Embryonic facial prominence (tissue), 1 donor: ENCODE data around the gene ARMH1.
"Not testable (repeated sequence)": the region's sequence is repeated elsewhere in the genome, so short reads cannot be mapped to it uniquely, and the experiment has no call there.

Experiments
- DNase-seq: peaks from one replicate; pipeline ENCODE4 v3.0.0-alpha.2; 2016; ENCODE audit errors: extremely low spot score

Gene ARMH1

DNA sequence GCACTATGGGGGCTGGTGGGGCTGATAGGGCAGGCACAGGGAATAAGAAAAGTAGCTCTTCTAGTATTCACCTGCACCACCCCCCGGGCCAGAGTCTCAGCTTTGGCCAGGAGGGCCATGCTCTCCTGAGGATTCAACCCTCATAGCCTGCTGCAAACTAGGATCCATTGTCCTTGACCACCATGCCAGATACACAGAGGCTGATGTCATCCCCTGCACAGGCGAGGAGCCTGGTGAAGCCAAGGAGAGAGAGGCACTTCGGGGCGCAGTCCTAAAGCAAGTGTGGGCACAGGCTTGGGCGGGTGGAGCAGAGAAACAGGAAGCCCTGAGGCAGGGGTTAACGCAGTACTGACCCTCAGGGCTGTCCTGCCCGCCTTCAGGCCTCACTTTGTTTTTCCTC lies 29.7 kb upstream of the ARMH1 start:
- DNase-seq: no peak

DNA sequence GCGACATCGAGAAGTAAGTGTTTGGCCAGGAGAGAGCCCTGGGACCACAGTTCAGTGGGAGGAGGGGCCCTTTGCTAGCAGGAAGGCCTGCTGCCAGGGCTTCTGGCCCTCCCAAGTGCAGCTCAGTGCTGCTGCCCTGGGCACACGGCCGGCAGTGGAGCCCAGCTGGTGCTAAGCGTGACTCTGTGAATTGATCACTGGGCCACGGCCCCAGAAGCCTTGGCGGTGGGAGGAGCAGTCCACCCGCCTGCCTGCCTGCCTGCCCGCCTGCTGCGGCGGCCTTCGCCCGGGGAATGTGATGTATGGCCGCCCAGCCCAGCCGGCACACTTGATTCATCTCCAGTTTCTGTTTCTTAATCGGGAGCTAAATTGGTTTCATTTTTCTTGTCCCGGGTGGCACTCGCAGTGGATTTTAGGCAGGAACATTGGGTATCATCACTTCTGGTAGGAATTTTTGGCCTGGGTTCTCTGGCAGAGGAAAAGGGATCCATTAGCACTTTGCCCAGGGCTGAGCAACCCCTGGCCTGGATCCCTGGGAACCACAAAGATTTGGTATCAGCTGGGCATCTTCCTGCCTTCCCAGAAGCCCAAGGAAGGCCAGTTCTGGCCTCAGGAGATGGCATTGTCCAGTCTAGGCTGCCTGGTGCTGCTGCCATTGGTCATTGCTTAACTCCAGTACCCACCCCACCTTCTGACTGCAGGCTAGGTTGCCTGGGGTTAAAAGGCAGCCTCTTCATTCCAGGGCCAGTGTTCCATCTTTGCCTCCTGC lies 28.9 kb upstream of the ARMH1 start:
- DNase-seq: no peak

- no peak for DNase-seq
Observed at GRCh38 chr1:44646261-44647110, 28.0 kb upstream of the ARMH1 start.

GRCh38 chr1:44647896-44648295 lies 26.6 kb upstream of the ARMH1 start:
- DNase-seq: no peak

- DNase-seq: no peak
Observed at GRCh38 chr1:44648529-44649250, 25.8 kb upstream of the ARMH1 start.

GRCh38 chr1:44649788-44650158 lies 24.7 kb upstream of the ARMH1 start:
- no peak for DNase-seq

DNA sequence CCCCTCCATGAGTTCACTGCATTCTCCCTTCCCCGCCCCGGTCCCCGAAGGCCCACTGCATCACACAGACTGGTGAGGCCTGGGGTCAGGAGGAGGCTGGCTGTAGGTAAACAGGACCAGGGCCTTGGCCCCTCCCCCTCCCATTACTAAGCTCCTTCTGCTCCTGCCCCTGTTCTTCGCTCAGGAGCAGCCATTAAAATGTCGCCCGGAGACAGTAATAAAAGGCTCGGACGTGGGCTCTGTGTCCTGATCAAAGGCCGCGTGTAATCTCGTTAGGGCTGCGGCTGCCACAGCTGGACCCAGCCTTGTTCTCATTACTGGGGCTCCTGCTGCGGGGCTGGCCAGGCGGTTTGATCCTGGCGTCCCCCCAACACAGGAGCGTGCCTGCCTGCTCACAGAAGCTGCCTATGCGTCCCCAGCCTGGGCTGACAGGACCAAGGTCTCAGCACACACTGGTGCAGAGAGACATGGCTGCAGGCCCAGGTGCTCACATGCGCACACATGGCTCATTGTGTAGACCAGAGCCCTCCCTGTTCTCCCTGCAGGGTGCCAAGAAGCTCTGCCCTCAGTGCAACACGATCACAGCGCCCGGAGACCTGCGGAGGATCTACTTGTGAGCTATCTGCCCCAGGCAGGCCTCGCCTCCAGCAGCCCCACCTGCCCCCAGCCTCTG lies 24.2 kb upstream of the ARMH1 start:
- no peak for DNase-seq

DNA sequence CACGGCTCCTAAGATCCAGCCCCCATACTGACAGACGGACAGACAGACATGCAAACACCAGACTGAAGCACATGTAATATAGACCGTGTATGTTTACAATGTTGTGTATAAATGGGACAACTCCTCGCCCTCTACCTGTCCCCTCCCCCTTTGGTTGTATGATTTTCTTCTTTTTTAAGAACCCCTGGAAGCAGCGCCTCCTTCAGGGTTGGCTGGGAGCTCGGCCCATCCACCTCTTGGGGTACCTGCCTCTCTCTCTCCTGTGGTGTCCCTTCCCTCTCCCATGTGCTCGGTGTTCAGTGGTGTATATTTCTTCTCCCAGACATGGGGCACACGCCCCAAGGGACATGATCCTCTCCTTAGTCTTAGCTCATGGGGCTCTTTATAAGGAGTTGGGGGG lies 23.4 kb upstream of the ARMH1 start:
- DNase-seq: no peak

GRCh38 chr1:44652445-44653106 lies 21.9 kb upstream of the ARMH1 start:
- DNase-seq: no peak

GRCh38 chr1:44653107-44653964 lies 21.2 kb upstream of the ARMH1 start:
- no peak for DNase-seq

GRCh38 chr1:44654621-44655187 lies 19.8 kb upstream of the ARMH1 start:
- no peak for DNase-seq

GRCh38 chr1:44655609-44656008 lies 18.9 kb upstream of the ARMH1 start:
- DNase-seq: no peak

GRCh38 chr1:44659566-44659965 lies 14.9 kb upstream of the ARMH1 start:
- DNase-seq: no peak

GRCh38 chr1:44660176-44660575 lies 14.3 kb upstream of the ARMH1 start:
- no peak for DNase-seq

DNA sequence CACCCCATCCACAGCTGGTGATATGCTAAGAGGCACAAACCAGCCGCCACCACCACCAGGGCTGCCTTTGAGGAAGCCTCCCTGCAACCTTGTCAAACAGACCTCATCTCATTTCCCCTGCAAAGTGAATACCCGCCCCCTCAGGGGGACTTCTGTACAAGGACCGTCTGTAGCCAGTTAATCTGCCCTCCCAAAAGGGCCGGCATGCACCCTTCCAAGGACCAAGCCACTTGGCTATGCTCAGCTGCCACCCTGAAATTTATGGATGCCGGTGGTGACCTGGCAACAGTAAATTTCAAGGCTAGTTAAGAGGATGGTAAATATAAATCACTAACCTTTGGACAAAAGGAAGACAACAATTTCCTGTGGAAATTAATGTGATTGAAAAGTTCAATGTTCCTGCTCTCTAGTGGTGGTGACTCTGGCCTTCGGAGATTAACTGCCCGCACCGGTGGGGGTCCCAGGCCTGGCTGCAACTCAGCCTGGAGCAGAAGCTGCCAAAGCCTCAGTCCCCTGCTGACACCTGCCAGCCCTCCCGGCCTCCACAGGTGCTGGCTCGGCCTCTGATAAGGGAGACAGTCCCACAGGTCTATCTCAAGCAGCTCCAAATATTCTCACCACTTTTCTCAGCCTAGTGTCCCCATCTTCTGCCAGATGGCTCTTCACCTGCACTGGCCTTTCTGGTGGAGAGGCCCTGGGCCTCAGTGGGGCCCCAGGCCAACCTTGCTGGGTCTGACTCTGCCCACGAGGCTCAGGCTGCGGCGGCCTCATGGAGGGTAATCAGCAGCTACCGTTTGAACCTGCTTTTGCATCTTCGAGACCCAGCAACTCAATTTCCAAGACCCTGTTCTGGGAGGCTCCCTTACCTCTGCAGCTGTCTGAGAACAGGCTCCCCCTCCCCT lies 12.5 kb upstream of the ARMH1 start:
- DNase-seq: no peak

GRCh38 chr1:44662683-44663030 lies 11.9 kb upstream of the ARMH1 start:
- DNase-seq: no peak

DNA sequence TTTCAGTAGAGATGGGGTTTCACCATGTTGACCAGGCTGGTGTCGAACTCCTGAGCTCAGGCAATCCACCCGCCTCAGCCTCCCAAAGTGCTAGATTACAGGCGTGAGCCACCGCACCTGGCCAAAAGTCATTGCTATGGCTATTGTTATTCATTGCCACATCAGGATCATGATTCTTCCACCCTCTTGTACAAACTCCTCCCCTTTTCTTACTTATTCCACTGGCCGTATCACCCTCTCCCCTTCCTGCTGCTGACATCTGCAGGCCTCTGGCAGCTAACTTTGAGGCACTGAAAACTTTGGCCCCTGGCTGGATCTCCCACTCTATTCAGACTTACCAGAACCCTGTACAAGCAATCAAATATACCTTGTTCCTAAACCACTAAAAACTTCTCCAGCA lies 11.1 kb upstream of the ARMH1 start:
- DNase-seq: no peak

DNA sequence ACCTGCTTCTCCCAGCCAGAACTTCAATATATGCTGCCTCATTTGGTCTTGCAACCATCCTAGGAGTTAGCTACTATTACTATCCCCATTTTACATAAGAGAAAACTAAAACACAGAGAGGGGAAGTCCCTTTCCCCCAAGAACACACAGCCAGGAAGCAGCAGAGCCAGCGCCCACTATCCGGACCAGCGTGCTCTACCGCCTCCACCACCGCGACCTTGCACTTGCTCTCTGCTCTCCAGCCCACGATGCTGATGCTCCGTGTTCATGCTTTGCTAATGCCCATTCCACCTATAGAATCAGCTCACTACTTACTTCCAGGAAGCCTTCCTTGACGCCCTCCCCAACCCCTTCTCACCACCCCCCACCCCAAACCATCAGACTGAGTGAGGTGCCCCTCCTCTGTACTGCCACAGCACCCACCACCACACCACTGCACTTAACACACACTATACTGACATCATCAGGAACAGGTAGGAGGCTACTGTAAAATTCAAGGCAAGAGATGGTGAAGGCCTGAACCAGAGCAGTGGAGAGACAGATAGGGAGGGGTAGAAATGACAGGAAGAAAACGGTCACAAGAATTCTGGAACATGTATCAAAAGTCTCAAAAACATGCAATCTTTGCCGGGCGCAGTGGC lies 9.7 kb upstream of the ARMH1 start:
- no peak for DNase-seq

- not testable (repeated sequence) for DNase-seq
Observed at GRCh38 chr1:44666719-44667118, 7.8 kb upstream of the ARMH1 start.
